Mesothelial cell of epicardium (in vitro differentiated cells): ENCODE data around the gene SNCAIP. TPM values are rescaled to one million over a fixed set of nuclear protein-coding genes. Genes with fewer than 3 reads are reported as not detected.
"Not testable (repeated sequence)": the region's sequence is repeated elsewhere in the genome, so short reads cannot be mapped to it uniquely, and the experiment has no call there.

ENCODE experiments used
- DNase-seq, 2 experiments: peaks; one replicate each; pipeline ENCODE4 v3.0.0; 2021; ENCODE audit warnings: low spot score in 2 of 2; ENCODE audit not compliant: unreplicated experiment in 2 of 2
- H3K27ac Mint-ChIP-seq: 2 replicates; pipeline ENCODE4 v1.8.0; 2021; ENCODE audit warnings: mixed read lengths
- H3K27me3 Mint-ChIP-seq: 2 replicates; pipeline ENCODE4 v1.8.0; 2021; ENCODE audit warnings: low read depth, mixed read lengths
- H3K36me3 Mint-ChIP-seq: 2 replicates; pipeline ENCODE4 v1.8.0; 2021; ENCODE audit warnings: mixed read lengths
- H3K4me1 Mint-ChIP-seq: 2 replicates; pipeline ENCODE4 v1.8.0; 2021; ENCODE audit warnings: mixed read lengths
- H3K4me3 Mint-ChIP-seq: 2 replicates; pipeline ENCODE4 v1.8.0; 2021; ENCODE audit warnings: mild to moderate bottlenecking, moderate library complexity, mixed read lengths
- H3K9me3 Mint-ChIP-seq: 2 replicates; pipeline ENCODE4 v1.8.0; 2021; ENCODE audit warnings: mixed read lengths
- CTCF ChIP-seq: fragments of 200-600 bp; sonication (generic); IDR thresholded peaks from one replicate; pipeline ENCODE4 v1.5.0; 2021; ENCODE audit warnings: antibody characterized with exemption; ENCODE audit not compliant: unreplicated experiment
- total RNA-seq: library from RNA; stranded (reverse); gene quantifications from 3 replicates; pipeline ENCODE4 v1.2.1, GENCODE V29; 2021

The SNCAIP gene
- total RNA-seq, 1 donor from 2014 or later, result 102 TPM

GRCh38 chr5:122351416-122352157, 39.5 kb downstream of the SNCAIP start:
- Mint-ChIP-seq H3K27me3 (no peaks in the 10 kb centered on the region), H3K4me1 (peaks cover 71% of the 10 kb centered on the region), H3K4me3 (no peak overlapping the region)

GRCh38 chr5:122352331-122352730, 40.3 kb downstream of the SNCAIP start:
- Mint-ChIP-seq H3K36me3 (peaks cover 14% of the 10 kb centered on the region), H3K9me3 (no peaks in the 10 kb centered on the region), H3K27ac (peak overlapping the region; percentile 44), H3K27me3 (no peaks in the 10 kb centered on the region), H3K4me1 (peaks cover 71% of the 10 kb centered on the region), H3K4me3 (no peak overlapping the region)
- DNase-seq, result no peak
- no peak for TF ChIP-seq CTCF

More at GRCh38 chr5:122351416-122352157, 39.5 kb downstream of the SNCAIP start:
- Mint-ChIP-seq H3K9me3 (no peaks in the 10 kb centered on the region), H3K36me3 (peaks cover 14% of the 10 kb centered on the region), H3K27ac (peak overlapping the region; percentile 44)
- no peak for TF ChIP-seq CTCF
- no peak for DNase-seq

DNA sequence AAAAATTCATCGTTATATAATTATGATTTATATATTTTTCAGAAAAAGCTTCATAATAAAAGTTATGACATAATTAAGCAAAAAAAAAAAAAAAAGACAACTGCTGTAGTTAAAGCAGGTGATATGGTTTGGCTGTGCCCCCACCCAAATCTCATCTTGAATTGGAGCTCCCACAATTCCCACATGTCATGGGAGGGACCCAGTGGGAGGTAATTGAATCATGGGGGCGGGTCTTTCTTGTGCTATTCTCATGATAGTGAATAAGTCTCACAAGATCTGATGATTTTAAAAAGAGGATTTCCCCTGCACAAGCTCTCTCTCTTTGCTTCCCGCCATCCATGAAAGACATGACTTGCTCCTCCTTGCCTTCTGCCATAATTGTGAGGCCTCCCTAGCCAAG, 41.3 kb downstream of the SNCAIP start:
- not testable (repeated sequence) for H3K9me3 Mint-ChIP-seq, H3K27me3 Mint-ChIP-seq, DNase-seq, H3K4me3 Mint-ChIP-seq
- Mint-ChIP-seq H3K27ac (peak overlapping the region; percentile 94), H3K4me1 (peaks cover 77% of the 10 kb centered on the region), H3K36me3 (peaks cover 14% of the 10 kb centered on the region)

GRCh38 chr5:122354293-122354692, 42.3 kb downstream of the SNCAIP start:
- no peaks in the 10 kb centered on the region for H3K9me3 Mint-ChIP-seq
- no peak for TF ChIP-seq CTCF
- H3K4me3 Mint-ChIP-seq, result peak overlapping the region; percentile 5
- H3K27me3 Mint-ChIP-seq, result no peaks in the 10 kb centered on the region
- peak overlapping the region; percentile 94 for H3K27ac Mint-ChIP-seq
- H3K4me1 Mint-ChIP-seq, result peaks cover 75% of the 10 kb centered on the region
- peaks cover 14% of the 10 kb centered on the region for H3K36me3 Mint-ChIP-seq
- DNase-seq, result no peak

- TF ChIP-seq CTCF, result no peak
- H3K4me1 Mint-ChIP-seq, result peaks cover 76% of the 10 kb centered on the region
- no peak overlapping the region for H3K4me3 Mint-ChIP-seq
- H3K9me3 Mint-ChIP-seq, result no peaks in the 10 kb centered on the region
- peak overlapping the region; percentile 82 for H3K27ac Mint-ChIP-seq
- H3K36me3 Mint-ChIP-seq, result peaks cover 14% of the 10 kb centered on the region
- H3K27me3 Mint-ChIP-seq, result no peaks in the 10 kb centered on the region
- DNase-seq, result no peak
These were observed 43.3 kb downstream of the SNCAIP start for GRCh38 chr5:122355324-122355723.

DNA sequence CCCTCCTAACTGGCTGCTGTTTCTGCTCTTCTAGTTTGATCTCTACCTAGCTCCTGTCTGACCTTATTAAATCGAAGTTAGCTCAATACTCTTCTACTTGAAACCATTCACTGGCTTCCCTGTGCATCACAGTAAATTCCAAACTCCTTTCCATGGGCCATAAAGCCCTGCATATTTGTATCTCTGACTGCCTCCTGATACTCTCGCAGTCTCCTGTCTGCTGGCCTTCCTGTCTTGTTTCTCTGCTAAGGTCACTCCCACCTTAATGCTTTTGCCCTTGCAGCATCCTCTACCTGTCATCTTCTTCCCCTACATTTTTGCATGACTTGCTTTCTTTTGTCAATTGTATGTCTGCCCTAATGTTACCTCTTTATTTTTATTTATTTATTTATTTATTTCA, 44.8 kb downstream of the SNCAIP start:
- no peak for DNase-seq
- H3K27ac Mint-ChIP-seq, result peak overlapping the region; percentile 93
- no peak for TF ChIP-seq CTCF
- H3K36me3 Mint-ChIP-seq, result peaks cover 14% of the 10 kb centered on the region
- H3K4me3 Mint-ChIP-seq, result no peak overlapping the region
- H3K4me1 Mint-ChIP-seq, result peaks cover 73% of the 10 kb centered on the region
- H3K27me3 Mint-ChIP-seq, result no peaks in the 10 kb centered on the region
- H3K9me3 Mint-ChIP-seq, result no peaks in the 10 kb centered on the region
